GM12878 (cell line): ENCODE data around the gene TULP1. TPM values are rescaled to one million over a fixed set of nuclear protein-coding genes. Genes with fewer than 3 reads are reported as not detected.

Experiments used
- ASH2L ChIP-seq: fragments of 300-600, 200-600 bp; sonication (generic); IDR thresholded peaks from 2 replicates; pipeline ENCODE4 v1.6.1; 2017; ENCODE audit warnings: low read depth, mild to moderate bottlenecking, borderline replicate concordance
- CBFB ChIP-seq: IDR thresholded peaks from 2 replicates; pipeline ENCODE4 v1.6.1; 2016; ENCODE audit warnings: antibody characterized with exemption, low read depth
- DPF2 ChIP-seq: fragments of 450-650 bp; IDR thresholded peaks from 2 replicates; pipeline ENCODE4 v1.6.1; 2017; ENCODE audit warnings: mild to moderate bottlenecking
- ESRRA ChIP-seq: IDR thresholded peaks from 2 replicates; pipeline ENCODE4 v1.6.1; 2012; ENCODE audit warnings: mild to moderate bottlenecking, low read length, improper control_type of control experiment
- FOXK2 ChIP-seq: fragments of 450-650 bp; IDR thresholded peaks from 2 replicates; pipeline ENCODE4 v1.6.1; 2017; ENCODE audit warnings: mild to moderate bottlenecking, moderate library complexity
- GABPA ChIP-seq: IDR thresholded peaks from 2 replicates; pipeline ENCODE4 v1.6.1; 2014; ENCODE audit warnings: antibody characterized with exemption, low read depth, mild to moderate bottlenecking, inconsistent platforms
- HDAC2 ChIP-seq: fragments of 200-600 bp; sonication (generic); IDR thresholded peaks from 2 replicates; pipeline ENCODE4 v1.6.1; 2017
- HDGF ChIP-seq: fragments of 450-650 bp; IDR thresholded peaks from 2 replicates; pipeline ENCODE4 v1.6.1; 2016; ENCODE audit warnings: antibody characterized with exemption
- IRF3 ChIP-seq: fragments of 450-650 bp; IDR thresholded peaks from 2 replicates; pipeline ENCODE4 v1.6.1; 2014; ENCODE audit warnings: mild to moderate bottlenecking
- IRF4 ChIP-seq: IDR thresholded peaks from 2 replicates; pipeline ENCODE4 v1.6.1; 2011; ENCODE audit warnings: low read depth, low read length
- LARP7 ChIP-seq: fragments of 450-650 bp; IDR thresholded peaks from 2 replicates; pipeline ENCODE4 v1.6.1; 2017; ENCODE audit warnings: mild to moderate bottlenecking
- MXI1 ChIP-seq: fragments of 150-350 bp; IDR thresholded peaks from 2 replicates; pipeline ENCODE4 v1.6.1; 2011; ENCODE audit warnings: low read depth, mild to moderate bottlenecking, inconsistent platforms, low read length, improper control_type of control experiment
- NFYA ChIP-seq: IDR thresholded peaks from 2 replicates; pipeline ENCODE4 v1.6.1; 2011; ENCODE audit warnings: low read depth, mild to moderate bottlenecking, low read length, improper control_type of control experiment, borderline replicate concordance
- NFYB ChIP-seq: IDR thresholded peaks from 2 replicates; pipeline ENCODE4 v1.6.1; 2011; ENCODE audit warnings: low read depth, mild to moderate bottlenecking, low read length, improper control_type of control experiment, moderate library complexity; ENCODE audit not compliant: insufficient read depth
- NR2F1 ChIP-seq: fragments of 450-650 bp; conservative IDR thresholded peaks from 2 replicates; pipeline ENCODE4 v1.6.1; 2017; ENCODE audit warnings: mild to moderate bottlenecking
- POLR2AphosphoS5 ChIP-seq: IDR thresholded peaks from 2 replicates; pipeline ENCODE4 v1.6.1; 2011; ENCODE audit warnings: mild to moderate bottlenecking, low read length, inconsistent platforms
- PRDM15 ChIP-seq: fragments of 450-650 bp; formaldehyde crosslinking; IDR thresholded peaks from 2 replicates; pipeline ENCODE4 v1.4.0; 2020; ENCODE audit warnings: mild to moderate bottlenecking, moderate library complexity
- SMAD5 ChIP-seq: IDR thresholded peaks from 2 replicates; pipeline ENCODE4 v1.6.1; 2016; ENCODE audit warnings: antibody characterized with exemption, low read depth
- SUZ12 ChIP-seq: fragments of 200-600 bp; sonication (generic); IDR thresholded peaks from one replicate; pipeline ENCODE4 v1.6.1; 2018; ENCODE audit warnings: antibody characterized with exemption, mild to moderate bottlenecking; ENCODE audit not compliant: unreplicated experiment
- ZNF687 ChIP-seq: fragments of 450-650 bp; IDR thresholded peaks from 2 replicates; pipeline ENCODE4 v1.6.1; 2017; ENCODE audit warnings: mild to moderate bottlenecking, moderate library complexity
- polyA plus RNA-seq, 11 experiments: library from polyadenylated mRNA; depleted of rRNA in 4 of 11; unstranded in 6 of 11; stranded (reverse) in 5 of 11; fragments of >200 nt; fragmentation: Nextera tagmentation in 4 of 11; fragmentation: Illumina TruSeq in 1 of 11; extraction: Ambion mirVana in 4 of 11; extraction: Trizol in 1 of 11; gene quantifications; 1 replicate in 1 of 11; 2 replicates in 10 of 11; pipeline versions ENCODE4 v1.2.1 to v1.2.3, GENCODE V29; 2011 to 2016; ENCODE audit warnings: inconsistent platforms in 2 of 11, missing spikeins in 2 of 11, low read depth in 1 of 11
- total RNA-seq, 4 experiments: library from RNA; depleted of rRNA in 3 of 4; stranded (reverse); fragments of >200 nt in 3 of 4; fragmentation: Illumina TruSeq in 1 of 4; extraction: Trizol in 1 of 4; gene quantifications; 2 replicates each; pipeline versions ENCODE4 v1.2.1 to v1.2.3, GENCODE V29; 2013 to 2021
- TF ChIP-seq, protein P1 (sequence below): fragments of 450-650 bp; IDR thresholded peaks from 2 replicates; pipeline ENCODE4 v1.6.1; 2017; ENCODE audit warnings: mild to moderate bottlenecking

The TULP1 gene
- total and polyA plus RNA-seq, 10 of the 15 experiments (the other 5 are each of a cell fraction or from before 2014, with no cell fraction given): not detected

GRCh38 chr6:35468181-35468979 lies 44.3 kb downstream of the TULP1 start, which contains the start of gene RPL10A (continued):
- TF ChIP-seq, protein P1, sequence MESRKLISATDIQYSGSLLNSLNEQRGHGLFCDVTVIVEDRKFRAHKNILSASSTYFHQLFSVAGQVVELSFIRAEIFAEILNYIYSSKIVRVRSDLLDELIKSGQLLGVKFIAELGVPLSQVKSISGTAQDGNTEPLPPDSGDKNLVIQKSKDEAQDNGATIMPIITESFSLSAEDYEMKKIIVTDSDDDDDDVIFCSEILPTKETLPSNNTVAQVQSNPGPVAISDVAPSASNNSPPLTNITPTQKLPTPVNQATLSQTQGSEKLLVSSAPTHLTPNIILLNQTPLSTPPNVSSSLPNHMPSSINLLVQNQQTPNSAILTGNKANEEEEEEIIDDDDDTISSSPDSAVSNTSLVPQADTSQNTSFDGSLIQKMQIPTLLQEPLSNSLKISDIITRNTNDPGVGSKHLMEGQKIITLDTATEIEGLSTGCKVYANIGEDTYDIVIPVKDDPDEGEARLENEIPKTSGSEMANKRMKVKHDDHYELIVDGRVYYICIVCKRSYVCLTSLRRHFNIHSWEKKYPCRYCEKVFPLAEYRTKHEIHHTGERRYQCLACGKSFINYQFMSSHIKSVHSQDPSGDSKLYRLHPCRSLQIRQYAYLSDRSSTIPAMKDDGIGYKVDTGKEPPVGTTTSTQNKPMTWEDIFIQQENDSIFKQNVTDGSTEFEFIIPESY: peak; percentile 4; the same call in 1 of the 2 replicates
- no peak for TF ChIP-seq ESRRA
- TF ChIP-seq PRDM15 (CRISPR knock-in tag): no peak
- 0 out of 2 replicates have a peak, but pooled peaks have one; percentile 33 for TF ChIP-seq NR2F1
- peak; percentile 98 for TF ChIP-seq MXI1
- peak; percentile 100 for TF ChIP-seq CBFB
- TF ChIP-seq SUZ12: no peak
- no peak for TF ChIP-seq GABPA
- TF ChIP-seq HDAC2: no peak
- peak; percentile 99 for TF ChIP-seq SMAD5
- peak; percentile 100 for TF ChIP-seq POLR2AphosphoS5
- TF ChIP-seq NFYB: no peak
- TF ChIP-seq NFYA: no peak
- TF ChIP-seq ZNF687: peak; percentile 91
- no peak for TF ChIP-seq IRF3
- TF ChIP-seq FOXK2: no peak
- TF ChIP-seq HDGF: no peak
- TF ChIP-seq IRF4: peak; percentile 42; the same call in 1 of the 2 replicates
- peak; percentile 76 for TF ChIP-seq DPF2
- 0 out of 2 replicates have a peak, but pooled peaks have one; percentile 68 for TF ChIP-seq ASH2L
- peak; percentile 87 for TF ChIP-seq LARP7
